Neural progenitor cell (in vitro differentiated cells): ENCODE measurements around the gene CFAP20. TPM values are rescaled to one million over a fixed set of nuclear protein-coding genes. Genes with fewer than 3 reads are reported as not detected.
A peak's percentile ranks its signal among the peaks of the same experiment; 100 is the strongest.

Experiments used
- DNase-seq: peaks from one replicate; pipeline ENCODE4 v3.0.0-alpha.2; 2016; ENCODE audit warnings: low spot score
- H2AFZ ChIP-seq: fragments of 200-600 bp; sonication (generic); replicated peaks from 2 replicates; pipeline ENCODE4 v1.6.1; 2016; ENCODE audit warnings: antibody characterized with exemption
- H3F3A ChIP-seq: fragments of 200-600 bp; sonication (generic); 2 replicates; pipeline ENCODE4 v1.6.1; 2016; ENCODE audit warnings: antibody characterized with exemption, low read depth
- H3K27ac ChIP-seq: fragments of 200-600 bp; sonication (generic); 2 replicates; pipeline ENCODE4 v1.5.1; 2016; ENCODE audit warnings: mild to moderate bottlenecking
- H3K27me3 ChIP-seq: fragments of 200-600 bp; sonication (generic); 2 replicates; pipeline ENCODE4 v1.6.1; 2016; ENCODE audit warnings: mild to moderate bottlenecking, moderate library complexity
- H3K36me3 ChIP-seq: fragments of 200-600 bp; sonication (generic); 2 replicates; pipeline ENCODE4 v1.5.1; 2016
- H3K4me1 ChIP-seq: fragments of 200-600 bp; sonication (generic); 2 replicates; pipeline ENCODE4 v1.6.1; 2016; ENCODE audit warnings: mixed run types
- H3K4me2 ChIP-seq: fragments of 200-600 bp; sonication (generic); 2 replicates; pipeline ENCODE4 v1.6.1; 2016
- H3K4me3 ChIP-seq: fragments of 200-600 bp; sonication (generic); 2 replicates; pipeline ENCODE4 v1.5.1; 2016
- H3K79me2 ChIP-seq: fragments of 200-600 bp; sonication (generic); 2 replicates; pipeline ENCODE4 v1.6.1; 2016; ENCODE audit warnings: low read depth
- H3K9ac ChIP-seq: fragments of 200-600 bp; sonication (generic); 2 replicates; pipeline ENCODE4 v1.6.1; 2016
- H3K9me3 ChIP-seq: fragments of 200-600 bp; sonication (generic); 2 replicates; pipeline ENCODE4 v1.5.1; 2016; ENCODE audit warnings: low read depth
- H4K20me1 ChIP-seq: fragments of 200-600 bp; sonication (generic); 2 replicates; pipeline ENCODE4 v1.6.1; 2016; ENCODE audit warnings: low read depth
- H3K27ac Mint-ChIP-seq: 3 replicates; pipeline ENCODE4 v1.8.0; 2021; ENCODE audit warnings: mixed read lengths
- H3K27me3 Mint-ChIP-seq: 2 replicates; pipeline ENCODE4 v1.8.0; 2022; ENCODE audit warnings: low read depth, mild to moderate bottlenecking, inconsistent platforms, moderate library complexity, mixed read lengths; ENCODE audit not compliant: insufficient read depth
- H3K36me3 Mint-ChIP-seq: 3 replicates; pipeline ENCODE4 v1.8.0; 2021; ENCODE audit warnings: mixed read lengths
- H3K4me1 Mint-ChIP-seq: 3 replicates; pipeline ENCODE4 v1.8.0; 2021; ENCODE audit warnings: mixed read lengths
- H3K4me3 Mint-ChIP-seq: 3 replicates; pipeline ENCODE4 v1.8.0; 2021; ENCODE audit warnings: mild to moderate bottlenecking, moderate library complexity, mixed read lengths
- H3K9me3 Mint-ChIP-seq: 3 replicates; pipeline ENCODE4 v1.8.0; 2020; ENCODE audit warnings: mixed read lengths
- CTCF ChIP-seq: fragments of 200-600 bp; sonication (generic); IDR thresholded peaks from 2 replicates; pipeline ENCODE4 v1.5.1; 2017; ENCODE audit warnings: antibody characterized with exemption, mild to moderate bottlenecking
- EZH2 ChIP-seq: fragments of 200-600 bp; sonication (generic); IDR thresholded peaks from 2 replicates; pipeline ENCODE4 v1.6.1; 2017; ENCODE audit warnings: antibody characterized with exemption, mild to moderate bottlenecking, moderate library complexity
- EZH2phosphoT487 ChIP-seq: fragments of 200-600 bp; sonication (generic); IDR thresholded peaks from 2 replicates; pipeline ENCODE4 v1.6.1; 2017; ENCODE audit warnings: antibody characterized with exemption
- total RNA-seq: library from RNA; depleted of rRNA; stranded (reverse); fragments of >200 nt; gene quantifications from 2 replicates; pipeline ENCODE4 v1.2.3, GENCODE V29; 2015; ENCODE audit warnings: low replicate concordance

CFAP20 gene
- total RNA-seq, 1 donor from 2014 or later = 93.8 TPM

GRCh38 chr16:58123896-58124600 lies 5.1 kb downstream of the CFAP20 start:
- Histone ChIP-seq H3F3A (peaks cover 24% of the 10 kb centered on the region), H3K4me2 (no peak overlapping the region), H4K20me1 (peaks cover 100% of the 10 kb centered on the region), H3K9me3 (no peaks in the 10 kb centered on the region), H3K27me3 (no peaks in the 10 kb centered on the region), H3K4me1 (peaks cover 41% of the 10 kb centered on the region), H3K4me3 (no peak overlapping the region), H2AFZ (no peak overlapping the region), H3K79me2 (peaks cover 99% of the 10 kb centered on the region), H3K9ac (no peak overlapping the region), H3K27ac (no peak overlapping the region), H3K36me3 (no peaks in the 10 kb centered on the region)
- Mint-ChIP-seq H3K27ac (no peak overlapping the region), H3K27me3 (no peaks in the 10 kb centered on the region), H3K9me3 (no peaks in the 10 kb centered on the region), H3K36me3 (peaks cover 5% of the 10 kb centered on the region), H3K4me1 (peaks cover 65% of the 10 kb centered on the region), H3K4me3 (no peak overlapping the region)
- DNase-seq = no peak
- no peak for TF ChIP-seq EZH2
- TF ChIP-seq EZH2phosphoT487 = no peak
- TF ChIP-seq CTCF = no peak

DNA sequence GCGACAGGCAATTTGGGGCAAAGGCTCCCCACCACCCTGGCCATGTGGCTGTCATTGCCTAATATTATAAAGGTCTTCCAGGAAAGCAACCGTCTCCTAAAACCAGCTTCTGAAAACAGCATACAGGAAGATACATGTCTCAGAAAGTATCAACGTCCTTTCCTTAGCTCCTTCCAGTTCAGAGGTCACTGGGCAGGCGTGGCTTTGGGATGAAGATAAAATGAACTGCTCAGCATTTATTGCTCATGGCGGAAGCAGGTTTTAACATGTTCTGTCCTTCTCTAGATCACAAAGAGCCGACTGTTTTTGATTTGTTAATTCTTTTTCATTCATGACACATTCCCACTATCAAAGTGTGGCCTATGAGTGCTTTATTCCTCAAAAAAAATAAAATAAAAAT lies 8.0 kb downstream of the CFAP20 start:
- H3K27ac Mint-ChIP-seq = peak overlapping the region; percentile 60

DNA sequence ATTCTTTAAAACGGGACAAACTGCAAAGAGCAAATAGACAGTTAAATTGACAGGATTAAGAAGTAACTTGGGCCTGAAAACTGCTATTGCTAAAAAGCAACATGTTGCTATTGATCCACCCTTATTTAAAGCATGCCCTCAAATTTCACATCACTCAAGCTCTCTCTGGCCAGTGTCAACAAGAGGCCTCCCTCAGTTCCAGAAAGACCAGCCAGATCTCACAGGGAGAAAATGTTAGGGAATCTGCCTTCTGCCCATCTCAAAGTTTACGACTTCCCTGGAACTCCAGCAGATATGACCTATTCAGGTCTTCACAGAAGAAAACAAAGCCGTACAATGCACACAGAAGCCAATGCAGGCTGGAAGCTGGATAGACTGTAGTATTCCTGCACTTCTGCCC lies 8.9 kb downstream of the CFAP20 start:
- peak overlapping the region; percentile 67 for H3K27ac Mint-ChIP-seq
- peaks cover 22% of the 10 kb centered on the region for H3K4me1 ChIP-seq
- H3K79me2 ChIP-seq = peaks cover 91% of the 10 kb centered on the region
- no peaks in the 10 kb centered on the region for H3K27me3 ChIP-seq
- H3K9me3 ChIP-seq = no peaks in the 10 kb centered on the region
- no peaks in the 10 kb centered on the region for H3K27me3 Mint-ChIP-seq
- H3F3A ChIP-seq = peaks cover 8% of the 10 kb centered on the region
- H4K20me1 ChIP-seq = peaks cover 92% of the 10 kb centered on the region
- no peaks in the 10 kb centered on the region for H3K36me3 ChIP-seq
- no peak for TF ChIP-seq EZH2phosphoT487
- no peak for TF ChIP-seq CTCF
- TF ChIP-seq EZH2 = no peak
- no peak overlapping the region for H3K9ac ChIP-seq
- no peak overlapping the region for H3K27ac ChIP-seq
- no peak overlapping the region for H3K4me3 Mint-ChIP-seq
- no peaks in the 10 kb centered on the region for H3K9me3 Mint-ChIP-seq
- H3K36me3 Mint-ChIP-seq = peaks cover 12% of the 10 kb centered on the region
- H3K4me2 ChIP-seq = peak overlapping the region; percentile 45
- H3K4me1 Mint-ChIP-seq = peaks cover 43% of the 10 kb centered on the region
- DNase-seq = no peak
- H2AFZ ChIP-seq = no peak overlapping the region
- H3K4me3 ChIP-seq = no peak overlapping the region

More for the DNA sequence above, 8.0 kb downstream of the CFAP20 start:
- Mint-ChIP-seq H3K36me3 (peaks cover 8% of the 10 kb centered on the region), H3K4me3 (peak overlapping the region; percentile 74), H3K4me1 (peaks cover 48% of the 10 kb centered on the region), H3K27me3 (no peaks in the 10 kb centered on the region), H3K9me3 (no peaks in the 10 kb centered on the region)
- Histone ChIP-seq H3K4me1 (peaks cover 22% of the 10 kb centered on the region), H3K27me3 (no peaks in the 10 kb centered on the region), H3K79me2 (peaks cover 100% of the 10 kb centered on the region), H3K4me2 (peak overlapping the region; percentile 45), H3K4me3 (peak overlapping the region; percentile 0), H3K9me3 (no peaks in the 10 kb centered on the region), H3K9ac (no peak overlapping the region), H4K20me1 (peaks cover 100% of the 10 kb centered on the region), H2AFZ (no peak overlapping the region), H3K27ac (no peak overlapping the region), H3K36me3 (no peaks in the 10 kb centered on the region), H3F3A (peaks cover 8% of the 10 kb centered on the region)
- no peak for DNase-seq
- TF ChIP-seq CTCF = no peak
